Panc1 (cell line): ENCODE measurements around the gene MAGI2. TPM values are rescaled to one million over a fixed set of nuclear protein-coding genes. Genes with fewer than 3 reads are reported as not detected.

Source experiments
- ATAC-seq: fragments of 200-7000 bp; cut with Tn5 transposase; 2 replicates; pipeline ENCODE4 v1.9.1; 2020; ENCODE audit warnings: mild to moderate bottlenecking, moderate library complexity
- BruUV-seq: library from RNA; stranded (reverse); fragments of 400-500 nt; replicated peaks from 2 replicates; lab custom pipeline; 2021; lab: Mats Ljungman, UMichigan
- CTCF ChIA-PET: fragments of 300-600 bp; sonication (Branson Sonifier 250); formaldehyde crosslinking; loops from one replicate; lab custom pipeline; 2022; ENCODE audit warnings: antibody characterized with exemption; lab: Charles Lee
- POLR2A ChIA-PET: fragments of 300-600 bp; sonication (Branson Sonifier 250); formaldehyde crosslinking; loops from one replicate; lab custom pipeline; 2022; ENCODE audit warnings: antibody characterized with exemption; lab: Charles Lee
- DNase-seq: peaks from one replicate; pipeline ENCODE4 v3.0.0-alpha.2; 2010; ENCODE audit warnings: low read depth, low spot score
- H3K27ac ChIP-seq: 2 replicates; pipeline ENCODE4 v1.5.1; 2011; ENCODE audit warnings: mild to moderate bottlenecking, low read length, inconsistent platforms
- H3K27me3 ChIP-seq: fragments of 200-500 bp; sonication (Bioruptor generic); 2 replicates; pipeline ENCODE4 v1.6.0; 2014; ENCODE audit warnings: low read length, inconsistent platforms; ENCODE audit not compliant: control insufficient read depth, insufficient read depth
- H3K36me3 ChIP-seq: fragments of 200-500 bp; sonication (Bioruptor generic); 2 replicates; pipeline ENCODE4 v1.5.1; 2014; ENCODE audit warnings: inconsistent platforms, mild to moderate bottlenecking, low read length, moderate library complexity; ENCODE audit not compliant: control insufficient read depth, insufficient read depth
- H3K4me1 ChIP-seq: 2 replicates; pipeline ENCODE4 v1.5.1; 2011; ENCODE audit warnings: inconsistent platforms, mild to moderate bottlenecking, low read length, moderate library complexity; ENCODE audit not compliant: control insufficient read depth, insufficient read depth
- H3K4me3 ChIP-seq, 2 experiments: 2 replicates each; pipeline ENCODE4 v1.5.1; 2011 to 2012; ENCODE audit warnings: low read depth in 2 of 2, low read length in 2 of 2, mild to moderate bottlenecking in 2 of 2, inconsistent platforms in 1 of 2, moderate library complexity in 1 of 2
- H3K9me3 ChIP-seq: fragments of 200-500 bp; sonication (Bioruptor generic); 2 replicates; pipeline ENCODE4 v1.5.1; 2014; ENCODE audit warnings: low read depth, mild to moderate bottlenecking, inconsistent platforms, low read length, moderate library complexity; ENCODE audit not compliant: control insufficient read depth, insufficient read depth
- CTCF ChIP-seq: fragments of 450-650 bp; IDR thresholded peaks from 2 replicates; pipeline ENCODE4 v1.5.1; 2017; ENCODE audit warnings: mild to moderate bottlenecking
- POLR2AphosphoS5 ChIP-seq: IDR thresholded peaks from 2 replicates; pipeline ENCODE4 v1.6.1; 2012; ENCODE audit warnings: mild to moderate bottlenecking, low read depth, low read length, moderate library complexity
- REST ChIP-seq, 2 experiments: IDR thresholded peaks; 2 replicates each; pipeline ENCODE4 v1.6.1; 2011 to 2012; ENCODE audit warnings: low read depth in 2 of 2, control low read depth in 1 of 2, low read length in 1 of 2, mild to moderate bottlenecking in 1 of 2, moderate library complexity in 1 of 2; ENCODE audit not compliant: insufficient read depth in 1 of 2
- SIN3A ChIP-seq: IDR thresholded peaks from 2 replicates; pipeline ENCODE4 v1.6.1; 2012; ENCODE audit warnings: low read depth, mild to moderate bottlenecking, low read length, moderate library complexity, borderline replicate concordance; ENCODE audit not compliant: insufficient read depth
- TCF7L2 ChIP-seq: IDR thresholded peaks from 2 replicates; pipeline ENCODE4 v1.6.1; 2011; ENCODE audit warnings: mild to moderate bottlenecking, low read depth, low read length, inconsistent platforms
- in situ Hi-C: cut with HindIII; loops from 2 replicates; pipeline ENCODE4 v1.10.0; 2016; ENCODE audit warnings: low sequenced_read_pairs, low pct_unique_long_range_greater_than_20kb
- intact Hi-C: fragments of 100-400 bp; cut with micrococcal nuclease; formaldehyde crosslinking; loops from one replicate; pipeline ENCODE4 v1.10.0; 2022; ENCODE audit not compliant: unreplicated experiment
- total RNA-seq: library from RNA; stranded (reverse); gene quantifications from one replicate; pipeline ENCODE4 v1.2.1, GENCODE V29; 2021; ENCODE audit not compliant: unreplicated experiment

MAGI2 gene
- total RNA-seq, 1 experiment from 2014 or later: 5.4 TPM

- ChIA-PET POLR2A (no interaction called here), CTCF (no interaction called here)
- intact Hi-C loops: no loop called here
- Histone ChIP-seq H3K9me3 (no peaks in the 10 kb centered on the region), H3K36me3 (no peaks in the 10 kb centered on the region), H3K27ac (no peak overlapping the region), H3K27me3 (peaks cover 23% of the 10 kb centered on the region), H3K4me1 (no peaks in the 10 kb centered on the region), H3K4me3 (no peak overlapping the region)
- TF ChIP-seq REST (IDR thresholded peaks at IDR 0.05; ENCODE audit: insufficient read depth in 1 of 2, low read depth in 2 of 2, low read length in 1 of 2): no peak
- no peak for TF ChIP-seq TCF7L2
- no peak for TF ChIP-seq POLR2AphosphoS5
- TF ChIP-seq CTCF: no peak
- no peak for TF ChIP-seq SIN3A
- DNase-seq (no peak), ATAC-seq (no peak)
- in situ Hi-C loops: no loop called here
- no TSS peak for BruUV-seq
Observed at GRCh38 chr7:78412216-78412858, 1041.1 kb downstream of the MAGI2 start.

- ATAC-seq (no peak), DNase-seq (no peak)
- no peaks in the 10 kb centered on the region for H3K36me3 ChIP-seq
- no peak overlapping the region for H3K27ac ChIP-seq
- no peaks in the 10 kb centered on the region for H3K9me3 ChIP-seq
- H3K27me3 ChIP-seq: peaks cover 13% of the 10 kb centered on the region
- no peak overlapping the region for H3K4me3 ChIP-seq
- BruUV-seq: no TSS peak
- POLR2A ChIA-PET: no interaction called here
- CTCF ChIA-PET: no interaction called here
- no peaks in the 10 kb centered on the region for H3K4me1 ChIP-seq
- TF ChIP-seq POLR2AphosphoS5: no peak
- TF ChIP-seq REST (IDR thresholded peaks at IDR 0.05; ENCODE audit: insufficient read depth in 1 of 2, low read depth in 2 of 2, low read length in 1 of 2): no peak
- TF ChIP-seq CTCF: no peak
- no peak for TF ChIP-seq TCF7L2
- intact Hi-C loops: no loop called here
- in situ Hi-C loops: no loop called here
Observed at GRCh38 chr7:78407031-78407430, 1046.4 kb downstream of the MAGI2 start.
